ENCODE data around the gene ARHGAP25. TPM values are rescaled to one million over a fixed set of nuclear protein-coding genes. Genes with fewer than 3 reads are reported as not detected.

ARHGAP25 gene
- total RNA-seq, 1 donor from 2014 or later, result 4.6 TPM

GRCh38 chr2:68806511-68807109 is 72.0 kb downstream of the ARHGAP25 start:
- H3K27ac Mint-ChIP-seq (ENCODE audit: unreplicated experiment), result no peak overlapping the region
- H3K4me3 Mint-ChIP-seq (ENCODE audit: unreplicated experiment), result no peak overlapping the region
- H3K9me3 Mint-ChIP-seq (ENCODE audit: unreplicated experiment), result no peaks in the 10 kb centered on the region
- DNase-seq (ENCODE audit: low spot score), result no peak
- no peaks in the 10 kb centered on the region for H3K4me1 Mint-ChIP-seq (ENCODE audit: unreplicated experiment)
- H3K36me3 Mint-ChIP-seq (ENCODE audit: low read depth, unreplicated experiment), result no peaks in the 10 kb centered on the region
- TF ChIP-seq CTCF (IDR thresholded peaks at IDR 0.05; ENCODE audit: unreplicated experiment), result no peak
- H3K27me3 Mint-ChIP-seq (ENCODE audit: unreplicated experiment), result no peaks in the 10 kb centered on the region

- no peak overlapping the region for H3K4me3 Mint-ChIP-seq (ENCODE audit: unreplicated experiment)
- no peaks in the 10 kb centered on the region for H3K36me3 Mint-ChIP-seq (ENCODE audit: low read depth, unreplicated experiment)
- no peak for DNase-seq (ENCODE audit: low spot score)
- H3K27me3 Mint-ChIP-seq (ENCODE audit: unreplicated experiment), result no peaks in the 10 kb centered on the region
- H3K4me1 Mint-ChIP-seq (ENCODE audit: unreplicated experiment), result no peaks in the 10 kb centered on the region
- no peak for TF ChIP-seq CTCF (IDR thresholded peaks at IDR 0.05; ENCODE audit: unreplicated experiment)
- H3K27ac Mint-ChIP-seq (ENCODE audit: unreplicated experiment), result no peak overlapping the region
- H3K9me3 Mint-ChIP-seq (ENCODE audit: unreplicated experiment), result no peaks in the 10 kb centered on the region
Observed at GRCh38 chr2:68807821-68808266, 73.2 kb downstream of the ARHGAP25 start.

- H3K27ac Mint-ChIP-seq (ENCODE audit: unreplicated experiment), result no peak overlapping the region
- H3K36me3 Mint-ChIP-seq (ENCODE audit: low read depth, unreplicated experiment), result peaks cover under 1% of the 10 kb centered on the region
- TF ChIP-seq CTCF (IDR thresholded peaks at IDR 0.05; ENCODE audit: unreplicated experiment), result no peak
- DNase-seq (ENCODE audit: low spot score), result no peak
- H3K27me3 Mint-ChIP-seq (ENCODE audit: unreplicated experiment), result no peaks in the 10 kb centered on the region
- no peaks in the 10 kb centered on the region for H3K9me3 Mint-ChIP-seq (ENCODE audit: unreplicated experiment)
- H3K4me3 Mint-ChIP-seq (ENCODE audit: unreplicated experiment), result no peak overlapping the region
- no peaks in the 10 kb centered on the region for H3K4me1 Mint-ChIP-seq (ENCODE audit: unreplicated experiment)
Observed at GRCh38 chr2:68809324-68810240, 75.0 kb downstream of the ARHGAP25 start.

- TF ChIP-seq CTCF (IDR thresholded peaks at IDR 0.05; ENCODE audit: unreplicated experiment), result no peak
- no peak for DNase-seq (ENCODE audit: low spot score)
- no peak overlapping the region for H3K27ac Mint-ChIP-seq (ENCODE audit: unreplicated experiment)
- H3K9me3 Mint-ChIP-seq (ENCODE audit: unreplicated experiment), result no peaks in the 10 kb centered on the region
- no peaks in the 10 kb centered on the region for H3K27me3 Mint-ChIP-seq (ENCODE audit: unreplicated experiment)
- no peak overlapping the region for H3K4me3 Mint-ChIP-seq (ENCODE audit: unreplicated experiment)
- no peaks in the 10 kb centered on the region for H3K4me1 Mint-ChIP-seq (ENCODE audit: unreplicated experiment)
- peaks cover 3% of the 10 kb centered on the region for H3K36me3 Mint-ChIP-seq (ENCODE audit: low read depth, unreplicated experiment)
Observed at GRCh38 chr2:68811364-68811763, 76.8 kb downstream of the ARHGAP25 start.

- Mint-ChIP-seq H3K9me3 (ENCODE audit: unreplicated experiment) (no peaks in the 10 kb centered on the region), H3K4me3 (ENCODE audit: unreplicated experiment) (no peak overlapping the region), H3K36me3 (ENCODE audit: low read depth, unreplicated experiment) (peaks cover 3% of the 10 kb centered on the region), H3K27me3 (ENCODE audit: unreplicated experiment) (no peaks in the 10 kb centered on the region), H3K4me1 (ENCODE audit: unreplicated experiment) (peaks cover 2% of the 10 kb centered on the region), H3K27ac (ENCODE audit: unreplicated experiment) (no peak overlapping the region)
- DNase-seq (ENCODE audit: low spot score), result no peak
- no peak for TF ChIP-seq CTCF (IDR thresholded peaks at IDR 0.05; ENCODE audit: unreplicated experiment)
Observed at GRCh38 chr2:68812251-68812650, 77.6 kb downstream of the ARHGAP25 start.
